AG09309 (cell line): ENCODE results near the gene PARK7.
A peak's percentile ranks its signal among the peaks of the same experiment; 100 is the strongest.

ENCODE experiments used
- DNase-seq: peaks from one replicate; pipeline ENCODE4 v3.0.0-alpha.2; 2010; ENCODE audit warnings: low read depth
- H3K4me3 ChIP-seq: 2 replicates; pipeline ENCODE4 v1.5.1; 2011; ENCODE audit warnings: mild to moderate bottlenecking, low read depth, low read length, moderate library complexity; ENCODE audit not compliant: control insufficient read depth
- TF ChIP-seq, protein P1 (sequence below): IDR thresholded peaks from 2 replicates; pipeline ENCODE4 v1.5.1; 2011; ENCODE audit warnings: mild to moderate bottlenecking, low read depth, low read length, inconsistent platforms; ENCODE audit not compliant: insufficient read depth, control insufficient read depth; ENCODE audit errors: missing control alignments

PARK7 gene

GRCh38 chr1:8016895-8017241 is 55.4 kb downstream of the PARK7 start:
- TF ChIP-seq, protein P1, sequence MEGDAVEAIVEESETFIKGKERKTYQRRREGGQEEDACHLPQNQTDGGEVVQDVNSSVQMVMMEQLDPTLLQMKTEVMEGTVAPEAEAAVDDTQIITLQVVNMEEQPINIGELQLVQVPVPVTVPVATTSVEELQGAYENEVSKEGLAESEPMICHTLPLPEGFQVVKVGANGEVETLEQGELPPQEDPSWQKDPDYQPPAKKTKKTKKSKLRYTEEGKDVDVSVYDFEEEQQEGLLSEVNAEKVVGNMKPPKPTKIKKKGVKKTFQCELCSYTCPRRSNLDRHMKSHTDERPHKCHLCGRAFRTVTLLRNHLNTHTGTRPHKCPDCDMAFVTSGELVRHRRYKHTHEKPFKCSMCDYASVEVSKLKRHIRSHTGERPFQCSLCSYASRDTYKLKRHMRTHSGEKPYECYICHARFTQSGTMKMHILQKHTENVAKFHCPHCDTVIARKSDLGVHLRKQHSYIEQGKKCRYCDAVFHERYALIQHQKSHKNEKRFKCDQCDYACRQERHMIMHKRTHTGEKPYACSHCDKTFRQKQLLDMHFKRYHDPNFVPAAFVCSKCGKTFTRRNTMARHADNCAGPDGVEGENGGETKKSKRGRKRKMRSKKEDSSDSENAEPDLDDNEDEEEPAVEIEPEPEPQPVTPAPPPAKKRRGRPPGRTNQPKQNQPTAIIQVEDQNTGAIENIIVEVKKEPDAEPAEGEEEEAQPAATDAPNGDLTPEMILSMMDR = no peak
- DNase-seq = no peak
- H3K4me3 ChIP-seq = no peak overlapping the region

DNA sequence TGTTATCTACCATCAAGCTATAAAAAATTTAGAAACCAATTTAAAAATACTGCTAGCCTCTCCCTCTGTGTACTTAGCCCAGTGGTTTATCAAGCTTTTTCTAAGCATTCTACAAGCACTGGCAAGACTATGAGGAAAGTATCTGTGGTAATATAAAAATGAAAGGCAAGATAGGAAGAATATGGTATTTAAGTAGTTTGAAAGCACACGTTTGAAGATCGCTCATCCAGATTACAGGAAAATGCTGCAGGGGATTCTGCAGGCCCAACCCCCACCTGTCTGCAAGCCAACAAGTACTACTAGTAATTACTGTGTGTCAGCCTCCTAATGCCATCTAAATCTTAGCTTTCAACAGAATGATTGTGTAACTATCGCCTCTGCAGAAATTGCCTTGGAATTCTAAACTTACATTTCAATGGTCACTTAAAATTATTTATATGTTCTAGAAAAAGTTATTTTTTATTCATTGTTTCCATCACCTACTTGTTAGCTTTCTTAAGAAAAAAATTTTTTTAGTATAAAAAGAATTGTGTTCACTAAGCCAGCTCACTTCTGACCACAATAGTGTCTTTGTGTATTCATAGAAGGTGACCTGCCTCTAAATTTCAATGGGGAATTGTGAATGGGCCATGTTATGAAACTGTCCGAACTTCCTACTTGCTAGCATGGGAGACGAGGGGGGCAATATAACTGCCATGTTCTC is 56.1 kb downstream of the PARK7 start:
- TF ChIP-seq, protein P1 = no peak
- no peak overlapping the region for H3K4me3 ChIP-seq
- DNase-seq = peak; percentile 49

- no peak overlapping the region for H3K4me3 ChIP-seq
- TF ChIP-seq, protein P1 = no peak
- DNase-seq = no peak
Observed at GRCh38 chr1:8018492-8019228, 57.1 kb downstream of the PARK7 start.

- TF ChIP-seq, protein P1 = no peak
- no peak for DNase-seq
- no peak overlapping the region for H3K4me3 ChIP-seq
Observed at GRCh38 chr1:8019229-8019620, 57.7 kb downstream of the PARK7 start.

GRCh38 chr1:8020032-8020431 is 58.5 kb downstream of the PARK7 start:
- H3K4me3 ChIP-seq = no peak overlapping the region
- DNase-seq = no peak
- TF ChIP-seq, protein P1 = no peak

- DNase-seq = no peak
- TF ChIP-seq, protein P1 = no peak
- no peak overlapping the region for H3K4me3 ChIP-seq
Observed at GRCh38 chr1:8021676-8022266, 60.3 kb downstream of the PARK7 start.
